Measurements from ENCODE around the gene ZBTB40. TPM values are rescaled to one million over a fixed set of nuclear protein-coding genes. Genes with fewer than 3 reads are reported as not detected.

The ZBTB40 gene
- total and polyA plus RNA-seq, 9 of the 15 experiments (the other 6 are each of a cell fraction or from before 2014, with no cell fraction given): 2.6 to 26.0 (median 18.8) TPM

GRCh38 chr1:22487781-22488180 lies 36.1 kb downstream of the ZBTB40 start (continued):
- TF ChIP-seq TRIM24 (IDR thresholded peaks at IDR 0.05) (peak; percentile 33 to 64; a peak in 1 of 4 replicates), CBFA2T2 (conservative IDR thresholded peaks at IDR 0.05) (peak; percentile 83), NFIC (IDR thresholded peaks at IDR 0.05) (peak; percentile 46), GTF2A2 (tag; IDR thresholded peaks at IDR 0.05) (no peak), CXXC5 (CRISPR knock-in tag; IDR thresholded peaks at IDR 0.05) (peak; percentile 80), COPS2 (conservative IDR thresholded peaks at IDR 0.05) (no peak), ARID1B (IDR thresholded peaks at IDR 0.05) (peak; percentile 78), DACH1 (IDR thresholded peaks at IDR 0.05; ENCODE audit: partially characterized antibody) (peak; percentile 73), TAL1 (IDR thresholded peaks at IDR 0.05) (peak; percentile 76), ZNF395 (CRISPR knock-in tag; IDR thresholded peaks at IDR 0.05) (0 out of 2 replicates have a peak, but pooled peaks have one; percentile 34), CTBP1 (IDR thresholded peaks at IDR 0.05; ENCODE audit: borderline replicate concordance) (peak; percentile 52; the same call in 1 of the 2 replicates), ZNF583 (CRISPR knock-in tag; IDR thresholded peaks at IDR 0.05) (no peak), ZNF146 (CRISPR knock-in tag; IDR thresholded peaks at IDR 0.05; ENCODE audit: unreplicated experiment) (no peak), TCF3 (CRISPR knock-in tag; IDR thresholded peaks at IDR 0.05) (peak; percentile 81), JUN (IDR thresholded peaks at IDR 0.05; ENCODE audit: borderline replicate concordance, low read depth, low read length) (no peak), JUN (CRISPR knock-in tag; IDR thresholded peaks at IDR 0.05; ENCODE audit: borderline replicate concordance) (no peak), GATA2 (CRISPR knock-in tag; IDR thresholded peaks at IDR 0.05) (peak; percentile 53; the same call in 1 of the 2 replicates), PHTF2 (CRISPR knock-in tag; IDR thresholded peaks at IDR 0.05) (no peak), CBX5 (IDR thresholded peaks at IDR 0.05; ENCODE audit: borderline replicate concordance, low read depth) (no peak), POLR2AphosphoS5 (IDR thresholded peaks at IDR 0.05; ENCODE audit: control insufficient read depth, insufficient read depth, low read depth, low read length) (0 out of 2 replicates have a peak, but pooled peaks have one; percentile 29), NCOR1 (IDR thresholded peaks at IDR 0.05) (peak; percentile 72; the same call in 1 of the 2 replicates), C11orf30 (IDR thresholded peaks at IDR 0.05; ENCODE audit: low read depth) (peak; percentile 19; the same call in 1 of the 2 replicates), KAT7 (CRISPR knock-in tag; IDR thresholded peaks at IDR 0.05; ENCODE audit: borderline replicate concordance) (no peak), ZC3H4 (CRISPR knock-in tag; IDR thresholded peaks at IDR 0.05; ENCODE audit: borderline replicate concordance) (no peak)
- TF ChIP-seq, protein P1, sequence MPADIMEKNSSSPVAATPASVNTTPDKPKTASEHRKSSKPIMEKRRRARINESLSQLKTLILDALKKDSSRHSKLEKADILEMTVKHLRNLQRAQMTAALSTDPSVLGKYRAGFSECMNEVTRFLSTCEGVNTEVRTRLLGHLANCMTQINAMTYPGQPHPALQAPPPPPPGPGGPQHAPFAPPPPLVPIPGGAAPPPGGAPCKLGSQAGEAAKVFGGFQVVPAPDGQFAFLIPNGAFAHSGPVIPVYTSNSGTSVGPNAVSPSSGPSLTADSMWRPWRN (IDR thresholded peaks at IDR 0.05; ENCODE audit: low read depth): no peak
- TF ChIP-seq, protein P2, sequence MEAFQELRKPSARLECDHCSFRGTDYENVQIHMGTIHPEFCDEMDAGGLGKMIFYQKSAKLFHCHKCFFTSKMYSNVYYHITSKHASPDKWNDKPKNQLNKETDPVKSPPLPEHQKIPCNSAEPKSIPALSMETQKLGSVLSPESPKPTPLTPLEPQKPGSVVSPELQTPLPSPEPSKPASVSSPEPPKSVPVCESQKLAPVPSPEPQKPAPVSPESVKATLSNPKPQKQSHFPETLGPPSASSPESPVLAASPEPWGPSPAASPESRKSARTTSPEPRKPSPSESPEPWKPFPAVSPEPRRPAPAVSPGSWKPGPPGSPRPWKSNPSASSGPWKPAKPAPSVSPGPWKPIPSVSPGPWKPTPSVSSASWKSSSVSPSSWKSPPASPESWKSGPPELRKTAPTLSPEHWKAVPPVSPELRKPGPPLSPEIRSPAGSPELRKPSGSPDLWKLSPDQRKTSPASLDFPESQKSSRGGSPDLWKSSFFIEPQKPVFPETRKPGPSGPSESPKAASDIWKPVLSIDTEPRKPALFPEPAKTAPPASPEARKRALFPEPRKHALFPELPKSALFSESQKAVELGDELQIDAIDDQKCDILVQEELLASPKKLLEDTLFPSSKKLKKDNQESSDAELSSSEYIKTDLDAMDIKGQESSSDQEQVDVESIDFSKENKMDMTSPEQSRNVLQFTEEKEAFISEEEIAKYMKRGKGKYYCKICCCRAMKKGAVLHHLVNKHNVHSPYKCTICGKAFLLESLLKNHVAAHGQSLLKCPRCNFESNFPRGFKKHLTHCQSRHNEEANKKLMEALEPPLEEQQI (IDR thresholded peaks at IDR 0.05): 0 out of 2 replicates have a peak, but pooled peaks have one; percentile 18

Measured in K562 (cell line).